BE2C (cell line): ENCODE results near the gene ZBTB8OS.

ENCODE experiments used
- DNase-seq: peaks from one replicate; pipeline ENCODE4 v3.0.0-alpha.2; 2020
- H3K27me3 ChIP-seq: fragments of 250-450 bp; sonication (Bioruptor Pico); 2 replicates; pipeline ENCODE4 v1.5.1; 2020; ENCODE audit warnings: mild to moderate bottlenecking
- H3K36me3 ChIP-seq: fragments of 250-450 bp; sonication (Bioruptor Pico); 2 replicates; pipeline ENCODE4 v1.5.1; 2020; ENCODE audit warnings: mild to moderate bottlenecking
- H3K4me1 ChIP-seq: fragments of 250-450 bp; sonication (Bioruptor Pico); 2 replicates; pipeline ENCODE4 v1.5.1; 2020
- H3K4me3 ChIP-seq: 2 replicates; pipeline ENCODE4 v1.5.1; 2011; ENCODE audit warnings: low read depth, low read length
- H3K9me3 ChIP-seq: fragments of 250-450 bp; sonication (Bioruptor Pico); 2 replicates; pipeline ENCODE4 v1.5.1; 2020
- TF ChIP-seq, protein P1 (sequence below): IDR thresholded peaks from 2 replicates; pipeline ENCODE4 v1.5.1; 2012; ENCODE audit warnings: mild to moderate bottlenecking, low read depth, low read length

ZBTB8OS gene

DNA sequence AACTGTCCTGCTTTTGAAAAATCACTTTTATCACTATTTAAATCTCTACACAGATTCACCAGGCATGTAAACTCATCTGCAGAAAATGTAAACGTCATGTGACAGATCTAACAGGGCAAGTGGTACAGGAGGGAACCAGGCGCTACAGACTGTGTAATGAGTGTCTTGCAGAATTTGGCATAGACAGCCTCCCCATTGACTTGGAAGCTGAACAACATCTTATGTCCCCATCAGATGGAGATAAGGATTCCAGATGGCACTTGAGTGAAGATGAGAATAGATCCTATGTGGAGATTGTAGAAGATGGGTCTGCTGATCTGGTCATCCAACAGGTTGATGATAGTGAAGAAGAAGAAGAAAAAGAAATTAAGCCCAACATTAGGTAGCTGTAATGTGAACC, 50.3 kb downstream of the ZBTB8OS start:
- H3K36me3 ChIP-seq = no peaks in the 10 kb centered on the region
- H3K9me3 ChIP-seq = no peaks in the 10 kb centered on the region
- DNase-seq = no peak
- no peaks in the 10 kb centered on the region for H3K27me3 ChIP-seq
- H3K4me3 ChIP-seq = no peak overlapping the region
- no peaks in the 10 kb centered on the region for H3K4me1 ChIP-seq
- TF ChIP-seq, protein P1, sequence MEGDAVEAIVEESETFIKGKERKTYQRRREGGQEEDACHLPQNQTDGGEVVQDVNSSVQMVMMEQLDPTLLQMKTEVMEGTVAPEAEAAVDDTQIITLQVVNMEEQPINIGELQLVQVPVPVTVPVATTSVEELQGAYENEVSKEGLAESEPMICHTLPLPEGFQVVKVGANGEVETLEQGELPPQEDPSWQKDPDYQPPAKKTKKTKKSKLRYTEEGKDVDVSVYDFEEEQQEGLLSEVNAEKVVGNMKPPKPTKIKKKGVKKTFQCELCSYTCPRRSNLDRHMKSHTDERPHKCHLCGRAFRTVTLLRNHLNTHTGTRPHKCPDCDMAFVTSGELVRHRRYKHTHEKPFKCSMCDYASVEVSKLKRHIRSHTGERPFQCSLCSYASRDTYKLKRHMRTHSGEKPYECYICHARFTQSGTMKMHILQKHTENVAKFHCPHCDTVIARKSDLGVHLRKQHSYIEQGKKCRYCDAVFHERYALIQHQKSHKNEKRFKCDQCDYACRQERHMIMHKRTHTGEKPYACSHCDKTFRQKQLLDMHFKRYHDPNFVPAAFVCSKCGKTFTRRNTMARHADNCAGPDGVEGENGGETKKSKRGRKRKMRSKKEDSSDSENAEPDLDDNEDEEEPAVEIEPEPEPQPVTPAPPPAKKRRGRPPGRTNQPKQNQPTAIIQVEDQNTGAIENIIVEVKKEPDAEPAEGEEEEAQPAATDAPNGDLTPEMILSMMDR = no peak

DNA sequence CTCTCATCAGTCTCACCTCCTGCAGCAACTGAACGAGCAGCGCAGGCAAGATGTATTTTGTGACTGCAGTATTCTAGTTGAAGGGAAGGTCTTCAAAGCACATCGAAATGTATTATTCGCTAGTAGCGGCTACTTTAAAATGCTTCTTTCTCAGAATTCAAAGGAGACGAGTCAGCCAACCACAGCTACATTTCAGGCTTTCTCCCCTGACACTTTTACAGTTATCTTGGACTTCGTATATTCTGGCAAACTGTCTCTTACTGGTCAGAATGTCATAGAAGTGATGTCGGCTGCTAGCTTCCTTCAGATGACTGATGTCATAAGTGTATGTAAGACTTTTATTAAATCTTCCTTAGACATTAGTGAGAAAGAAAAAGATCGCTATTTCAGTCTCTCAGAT, 57.4 kb downstream of the ZBTB8OS start:
- no peak for DNase-seq
- TF ChIP-seq, protein P1 = no peak
- no peaks in the 10 kb centered on the region for H3K36me3 ChIP-seq

DNA sequence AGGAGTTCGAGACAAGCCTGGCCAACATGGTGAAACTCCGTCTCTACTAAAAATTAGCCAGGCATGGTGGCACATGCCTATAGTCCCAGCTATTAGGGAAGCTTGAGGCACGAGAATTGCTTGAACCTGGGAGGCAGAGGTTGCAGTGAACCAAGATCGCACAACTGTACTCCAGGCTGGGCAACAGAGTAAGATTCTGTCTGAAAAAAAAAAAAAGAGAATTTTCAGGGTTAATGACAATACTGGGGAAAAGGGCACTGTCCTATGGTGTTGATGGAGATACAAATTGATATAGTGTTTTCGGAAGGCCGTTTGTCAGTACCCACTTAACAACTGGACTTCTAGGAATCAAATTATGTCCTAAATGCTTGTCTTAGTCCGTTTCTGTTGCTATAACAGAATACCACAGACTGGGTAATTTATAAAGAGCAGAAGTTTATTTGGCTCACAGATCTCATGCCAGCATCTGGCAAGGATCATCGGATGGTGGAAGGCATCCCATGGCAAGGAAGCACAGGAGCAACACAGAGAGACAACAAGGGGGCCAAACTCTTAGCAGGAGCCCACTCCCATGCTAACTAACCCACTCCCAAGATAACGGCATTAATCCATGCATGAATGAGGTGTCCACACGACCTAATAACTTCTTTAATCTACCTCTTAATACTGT, 69.9 kb downstream of the ZBTB8OS start:
- TF ChIP-seq, protein P1 = no peak
- Histone ChIP-seq H3K27me3 (no peaks in the 10 kb centered on the region), H3K36me3 (no peaks in the 10 kb centered on the region), H3K4me1 (no peaks in the 10 kb centered on the region), H3K9me3 (no peaks in the 10 kb centered on the region), H3K4me3 (no peak overlapping the region)
- no peak for DNase-seq

More for the DNA sequence above, 57.4 kb downstream of the ZBTB8OS start:
- Histone ChIP-seq H3K4me3 (no peak overlapping the region), H3K4me1 (no peaks in the 10 kb centered on the region), H3K27me3 (no peaks in the 10 kb centered on the region), H3K9me3 (no peaks in the 10 kb centered on the region)
